A549 (cell line): ENCODE data around the gene LYPD6B. TPM values are rescaled to one million over a fixed set of nuclear protein-coding genes. Genes with fewer than 3 reads are reported as not detected.

Experiments used
- ATAC-seq, 2 experiments: fragments of 200-7000 bp in 1 of 2; fragments of >200 bp in 1 of 2; cut with Nextera tagmentation in 1 of 2; cut with Tn5 transposase in 1 of 2; 3 replicates each; pipeline versions ENCODE4 v1.8.0 to v1.9.1; 2018 to 2020; ENCODE audit warnings: mild to moderate bottlenecking in 1 of 2, moderate library complexity in 1 of 2
- CTCF ChIA-PET: fragments of 300-600 bp; sonication (Branson Sonifier 250); formaldehyde crosslinking; extraction: SDS; loops from one replicate; lab custom pipeline; 2021; ENCODE audit warnings: antibody characterized with exemption, inconsistent platforms; lab: Yijun Ruan, JAX
- POLR2A ChIA-PET: fragments of 350-600 bp; formaldehyde crosslinking; extraction: SDS; loops from one replicate; lab custom pipeline; 2021; ENCODE audit warnings: antibody characterized with exemption, inconsistent platforms; lab: Yijun Ruan, JAX
- DNase-seq, 2 experiments: peaks; one replicate each; pipeline versions ENCODE4 v3.0.0 to v3.0.0-alpha.2; 2011 to 2016; ENCODE audit warnings: low read depth in 1 of 2, low spot score in 1 of 2
- FAIRE-seq: peaks from 2 replicates; lab custom pipeline; 2011; peaks lifted over from hg19 to GRCh38; lab: Jason Lieb, UNC
- H3K27ac ChIP-seq, 2 experiments: fragments of >200 bp; sonication (Bioruptor Twin); formaldehyde crosslinking; 3 replicates each; pipeline ENCODE4 v1.5.1; 2016 to 2017
- H3K4me1 ChIP-seq: fragments of >200 bp; sonication (Bioruptor Twin); formaldehyde crosslinking; 3 replicates; pipeline ENCODE4 v1.6.1; 2016
- H3K4me2 ChIP-seq: fragments of >200 bp; sonication (Bioruptor Twin); formaldehyde crosslinking; 3 replicates; pipeline ENCODE4 v1.6.1; 2016
- H3K4me3 ChIP-seq: fragments of >200 bp; sonication (Bioruptor Twin); formaldehyde crosslinking; 3 replicates; pipeline ENCODE4 v1.5.1; 2016
- H3K9me3 ChIP-seq: fragments of >200 bp; sonication (Bioruptor Twin); formaldehyde crosslinking; 3 replicates; pipeline ENCODE4 v1.6.1; 2016
- BHLHE40 ChIP-seq: IDR thresholded peaks from 2 replicates; pipeline ENCODE4 v1.6.1; 2012; ENCODE audit warnings: low read depth, low read length, inconsistent platforms
- CBX2 ChIP-seq: fragments of 200-600 bp; sonication (generic); IDR thresholded peaks from 2 replicates; pipeline ENCODE4 v1.6.1; 2016; ENCODE audit warnings: low read depth, mild to moderate bottlenecking, borderline replicate concordance
- CEBPB ChIP-seq, 2 experiments: fragments of >200 bp in 1 of 2; sonication (Bioruptor Twin) in 1 of 2; formaldehyde crosslinking in 1 of 2; IDR thresholded peaks; 2 replicates each; pipeline ENCODE4 v1.6.1; 2012 to 2016
- CHD2 ChIP-seq: fragments of 150-350 bp; IDR thresholded peaks from 2 replicates; pipeline ENCODE4 v1.6.1; 2014; ENCODE audit warnings: low read length; ENCODE audit not compliant: partially characterized antibody
- CHD4 ChIP-seq: fragments of 200-600 bp; sonication (generic); IDR thresholded peaks from 2 replicates; pipeline ENCODE4 v1.6.1; 2016; ENCODE audit warnings: antibody characterized with exemption, mild to moderate bottlenecking, borderline replicate concordance
- CTCF ChIP-seq: fragments of >200 bp; sonication (Bioruptor Twin); formaldehyde crosslinking; IDR thresholded peaks from 3 replicates; pipeline ENCODE4 v1.5.1; 2016
- E2F6 ChIP-seq: IDR thresholded peaks from 2 replicates; pipeline ENCODE4 v1.6.1; 2012; ENCODE audit warnings: low read depth, borderline replicate concordance
- EHF ChIP-seq: fragments of 250-450 bp; sonication (Bioruptor Pico); IDR thresholded peaks from 2 replicates; pipeline ENCODE4 v1.5.0; 2020; ENCODE audit warnings: mild to moderate bottlenecking
- ELK1 ChIP-seq: fragments of 150-350 bp; IDR thresholded peaks from 2 replicates; pipeline ENCODE4 v1.6.1; 2014; ENCODE audit warnings: low read depth, mild to moderate bottlenecking, low read length
- EP300 ChIP-seq, 2 experiments: fragments of >200 bp; sonication (Bioruptor Twin); formaldehyde crosslinking; IDR thresholded peaks; 2 replicates in 1 of 2; 3 replicates in 1 of 2; pipeline ENCODE4 v1.6.1; 2016 to 2017
- FOSB ChIP-seq: fragments of 250-450 bp; sonication (Bioruptor Pico); IDR thresholded peaks from 2 replicates; pipeline ENCODE4 v1.5.0; 2020; ENCODE audit warnings: mild to moderate bottlenecking, moderate library complexity
- FOXS1 ChIP-seq: fragments of 250-450 bp; sonication (Bioruptor Pico); IDR thresholded peaks from 2 replicates; pipeline ENCODE4 v1.5.0; 2020; ENCODE audit warnings: mild to moderate bottlenecking, moderate library complexity
- HOXB5 ChIP-seq: fragments of 250-450 bp; sonication (Bioruptor Pico); IDR thresholded peaks from 2 replicates; pipeline ENCODE4 v1.5.0; 2020; ENCODE audit warnings: mild to moderate bottlenecking, moderate library complexity
- MAFK ChIP-seq: fragments of 450-650 bp; IDR thresholded peaks from 2 replicates; pipeline ENCODE4 v1.6.1; 2014; ENCODE audit not compliant: partially characterized antibody
- NFE2L2 ChIP-seq: fragments of 150-350 bp; conservative IDR thresholded peaks from 2 replicates; pipeline ENCODE4 v1.6.1; 2014; ENCODE audit warnings: low read length
- NR3C1 ChIP-seq: fragments of >200 bp; sonication (Bioruptor Twin); formaldehyde crosslinking; IDR thresholded peaks from 3 replicates; pipeline ENCODE4 v1.6.1; 2017
- PHF8 ChIP-seq: fragments of 200-600 bp; sonication (generic); IDR thresholded peaks from 2 replicates; pipeline ENCODE4 v1.6.1; 2016; ENCODE audit warnings: low read depth, mild to moderate bottlenecking, antibody characterized with exemption, moderate library complexity, borderline replicate concordance
- POLR2AphosphoS2 ChIP-seq: conservative IDR thresholded peaks from 2 replicates; pipeline ENCODE4 v1.6.1; 2012; ENCODE audit warnings: low read length, improper control_type of control experiment, inconsistent platforms
- RARB ChIP-seq: fragments of 250-450 bp; sonication (Bioruptor Pico); IDR thresholded peaks from 2 replicates; pipeline ENCODE4 v1.8.0; 2021; ENCODE audit warnings: mild to moderate bottlenecking, moderate library complexity
- RCOR1 ChIP-seq: fragments of 150-350 bp; IDR thresholded peaks from 2 replicates; pipeline ENCODE4 v1.6.1; 2014; ENCODE audit warnings: antibody characterized with exemption, low read length, low read depth
- REST ChIP-seq: fragments of 200-600 bp; sonication (generic); IDR thresholded peaks from 2 replicates; pipeline ENCODE4 v1.6.1; 2016; ENCODE audit warnings: antibody characterized with exemption, mild to moderate bottlenecking, moderate library complexity
- RFX5 ChIP-seq: fragments of 450-650 bp; IDR thresholded peaks from 2 replicates; pipeline ENCODE4 v1.7.1; 2014; ENCODE audit warnings: antibody characterized with exemption, mild to moderate bottlenecking, moderate library complexity
- SREBF2 ChIP-seq: fragments of 450-650 bp; IDR thresholded peaks from 2 replicates; pipeline ENCODE4 v1.6.1; 2014; ENCODE audit warnings: mild to moderate bottlenecking, moderate library complexity
- TFCP2L1 ChIP-seq: fragments of 250-450 bp; sonication (Bioruptor Pico); IDR thresholded peaks from 2 replicates; pipeline ENCODE4 v1.5.0; 2021; ENCODE audit warnings: mild to moderate bottlenecking
- TP53 ChIP-seq: fragments of 250-450 bp; sonication (Bioruptor Pico); IDR thresholded peaks from 2 replicates; pipeline ENCODE4 v1.5.0; 2021; ENCODE audit warnings: mild to moderate bottlenecking, moderate library complexity
- ZC3H11A ChIP-seq: fragments of 450-650 bp; IDR thresholded peaks from 2 replicates; pipeline ENCODE4 v1.6.1; 2014; ENCODE audit warnings: antibody characterized with exemption, mild to moderate bottlenecking
- ZSCAN20 ChIP-seq: fragments of 250-450 bp; sonication (Bioruptor Pico); IDR thresholded peaks from 2 replicates; pipeline ENCODE4 v1.8.0; 2022; ENCODE audit warnings: mild to moderate bottlenecking, moderate library complexity
- WGBS: methylation state at CpG from one replicate; pipeline ENCODE4 v1.1.6; 2017; ENCODE audit errors: missing lambda C conversion rate; 5-methylcytosine and 5-hydroxymethylcytosine counted together
- polyA plus RNA-seq, 4 experiments: library from polyadenylated mRNA; depleted of rRNA in 3 of 4; stranded (reverse); fragments of >200 nt; fragmentation: RNase III in 1 of 4; extraction: RNeasy Plus Mini Kit Qiagen cat#74134 plus additional on column Dnase treatment in 1 of 4; gene quantifications; 2 replicates in 3 of 4; 3 replicates in 1 of 4; pipeline ENCODE4 v1.2.3, GENCODE V29; 2011 to 2017

Gene LYPD6B
- polyA plus RNA-seq, 2 of the 4 experiments (the other 2 are of a cell fraction): not detected

- no peak for ATAC-seq
- FAIRE-seq: no peak
- no peak for DNase-seq
Measured at GRCh38 chr2:149070681-149071320, 32.3 kb downstream of the LYPD6B start.

GRCh38 chr2:149075105-149075504 lies 36.6 kb downstream of the LYPD6B start:
- Histone ChIP-seq H3K4me1 (no peaks in the 10 kb centered on the region), H3K4me2 (no peak overlapping the region), H3K4me3 (no peak overlapping the region), H3K27ac (no peak overlapping the region), H3K9me3 (no peaks in the 10 kb centered on the region)
- FAIRE-seq (no peak), ATAC-seq (no peak), DNase-seq (no peak)
- WGBS: 37% methylated on average over 2 of the region's 2 CpGs
- CTCF ChIA-PET: interaction anchor here (1.6 kb wide), 1 partner anchor 486 kb away, joined by 4 read pairs; no protein-coding TSS in a partner anchor
- POLR2A ChIA-PET: no interaction called here
- no peak for TF ChIP-seq NFE2L2
- no peak for TF ChIP-seq RARB
- TF ChIP-seq EHF (CRISPR knock-in tag): no peak
- no peak for TF ChIP-seq ELK1
- TF ChIP-seq PHF8: no peak
- TF ChIP-seq MAFK: no peak
- no peak for TF ChIP-seq POLR2AphosphoS2
- TF ChIP-seq E2F6: no peak
- no peak for TF ChIP-seq RCOR1
- TF ChIP-seq CBX2: no peak
- TF ChIP-seq BHLHE40: no peak
- TF ChIP-seq RFX5: no peak
- no peak for TF ChIP-seq CHD2
- TF ChIP-seq TFCP2L1 (CRISPR knock-in tag): no peak
- TF ChIP-seq FOXS1: no peak
- no peak for TF ChIP-seq CTCF
- no peak for TF ChIP-seq NR3C1

More at GRCh38 chr2:149070681-149071320, 32.3 kb downstream of the LYPD6B start:
- TF ChIP-seq ELK1: no peak
- no peak for TF ChIP-seq CHD2
- TF ChIP-seq CEBPB (IDR thresholded peaks at IDR 0.05): no peak
- TF ChIP-seq CHD4: no peak
- TF ChIP-seq RARB: no peak
- TF ChIP-seq RCOR1: no peak
- TF ChIP-seq REST: no peak
- TF ChIP-seq SREBF2: no peak
- no peak for TF ChIP-seq BHLHE40
- no peak for TF ChIP-seq FOSB (CRISPR knock-in tag)
- TF ChIP-seq ZC3H11A: no peak
- no peak for TF ChIP-seq ZSCAN20 (CRISPR knock-in tag)
- no peak for TF ChIP-seq EP300 (IDR thresholded peaks at IDR 0.05)
- TF ChIP-seq TP53 (CRISPR knock-in tag): no peak
- TF ChIP-seq PHF8: no peak
- no peak for TF ChIP-seq HOXB5 (CRISPR knock-in tag)
- TF ChIP-seq, all 56 proteins: peak for 0
- POLR2A ChIA-PET: no interaction called here
- 29% methylated on average over 9 of the region's 9 CpGs for WGBS
- Histone ChIP-seq H3K27ac (no peak overlapping the region), H3K4me3 (no peak overlapping the region), H3K4me2 (no peak overlapping the region), H3K4me1 (no peaks in the 10 kb centered on the region), H3K9me3 (no peaks in the 10 kb centered on the region)
- CTCF ChIA-PET: no interaction called here
